Astrocyte of the spinal cord (primary cell): ENCODE measurements around the gene FLT3.
"Not testable (repeated sequence)": the region's sequence is repeated elsewhere in the genome, so short reads cannot be mapped to it uniquely, and the experiment has no call there.

Source experiments
- DNase-seq: peaks from one replicate; pipeline ENCODE4 v3.0.0; 2011; ENCODE audit warnings: low read depth, low spot score
- H3K4me3 ChIP-seq: 2 replicates; pipeline ENCODE4 v1.5.1; 2011; ENCODE audit warnings: low read depth, mild to moderate bottlenecking, low read length, moderate library complexity
- in situ Hi-C: cut with HindIII; loops from 2 replicates; pipeline ENCODE4 v1.10.0; 2017; ENCODE audit warnings: low sequenced_read_pairs
- TF ChIP-seq, protein P1 (sequence below): IDR thresholded peaks from 2 replicates; pipeline ENCODE4 v1.5.1; 2012; ENCODE audit warnings: low read depth, mild to moderate bottlenecking, low read length, inconsistent platforms

FLT3 gene

GRCh38 chr13:28041031-28041461 lies 59.3 kb downstream of the FLT3 start:
- in situ Hi-C loops: no loop called here
- TF ChIP-seq, protein P1, sequence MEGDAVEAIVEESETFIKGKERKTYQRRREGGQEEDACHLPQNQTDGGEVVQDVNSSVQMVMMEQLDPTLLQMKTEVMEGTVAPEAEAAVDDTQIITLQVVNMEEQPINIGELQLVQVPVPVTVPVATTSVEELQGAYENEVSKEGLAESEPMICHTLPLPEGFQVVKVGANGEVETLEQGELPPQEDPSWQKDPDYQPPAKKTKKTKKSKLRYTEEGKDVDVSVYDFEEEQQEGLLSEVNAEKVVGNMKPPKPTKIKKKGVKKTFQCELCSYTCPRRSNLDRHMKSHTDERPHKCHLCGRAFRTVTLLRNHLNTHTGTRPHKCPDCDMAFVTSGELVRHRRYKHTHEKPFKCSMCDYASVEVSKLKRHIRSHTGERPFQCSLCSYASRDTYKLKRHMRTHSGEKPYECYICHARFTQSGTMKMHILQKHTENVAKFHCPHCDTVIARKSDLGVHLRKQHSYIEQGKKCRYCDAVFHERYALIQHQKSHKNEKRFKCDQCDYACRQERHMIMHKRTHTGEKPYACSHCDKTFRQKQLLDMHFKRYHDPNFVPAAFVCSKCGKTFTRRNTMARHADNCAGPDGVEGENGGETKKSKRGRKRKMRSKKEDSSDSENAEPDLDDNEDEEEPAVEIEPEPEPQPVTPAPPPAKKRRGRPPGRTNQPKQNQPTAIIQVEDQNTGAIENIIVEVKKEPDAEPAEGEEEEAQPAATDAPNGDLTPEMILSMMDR: no peak
- H3K4me3 ChIP-seq: no peak overlapping the region
- DNase-seq: no peak

- TF ChIP-seq, protein P1: no peak
- no peak for DNase-seq
- in situ Hi-C loops: no loop called here
- no peak overlapping the region for H3K4me3 ChIP-seq
Observed at GRCh38 chr13:28037399-28037798, 63.0 kb downstream of the FLT3 start.

DNA sequence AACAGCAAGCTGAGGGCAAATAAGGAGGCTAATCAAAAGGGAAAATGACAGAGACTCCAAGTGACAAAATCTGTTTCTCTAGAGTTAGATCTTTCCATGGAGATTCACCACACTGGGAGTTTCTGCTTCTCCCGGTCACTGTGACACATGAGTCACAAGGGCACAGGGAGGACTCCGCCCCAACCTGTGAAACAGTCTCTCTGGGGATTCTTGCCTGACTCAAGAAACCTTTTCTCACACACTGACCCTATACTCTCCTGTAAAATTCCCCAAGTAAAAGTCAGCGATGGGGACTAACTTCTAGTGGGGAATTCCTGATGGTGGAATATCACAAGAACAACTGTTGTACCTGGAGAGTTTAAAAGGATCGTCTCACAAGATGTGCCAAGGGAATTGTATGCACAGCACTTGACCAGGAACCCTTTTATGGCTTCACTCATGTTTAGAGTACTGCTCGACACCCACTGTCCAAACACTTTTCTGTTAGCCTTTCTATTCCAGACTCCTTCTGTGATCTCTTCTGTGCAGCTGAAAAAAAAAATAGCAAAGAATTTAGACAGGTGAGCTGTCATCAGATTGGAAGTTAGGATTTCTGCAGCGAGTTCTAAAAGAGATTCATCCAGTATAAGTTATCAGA lies 65.1 kb downstream of the FLT3 start:
- TF ChIP-seq, protein P1: no peak
- H3K4me3 ChIP-seq: no peak overlapping the region
- DNase-seq: no peak
- in situ Hi-C loops: no loop called here

GRCh38 chr13:28033894-28034655 lies 66.3 kb downstream of the FLT3 start:
- TF ChIP-seq, protein P1: no peak
- DNase-seq: no peak
- H3K4me3 ChIP-seq: no peak overlapping the region
- in situ Hi-C loops: no loop called here

DNA sequence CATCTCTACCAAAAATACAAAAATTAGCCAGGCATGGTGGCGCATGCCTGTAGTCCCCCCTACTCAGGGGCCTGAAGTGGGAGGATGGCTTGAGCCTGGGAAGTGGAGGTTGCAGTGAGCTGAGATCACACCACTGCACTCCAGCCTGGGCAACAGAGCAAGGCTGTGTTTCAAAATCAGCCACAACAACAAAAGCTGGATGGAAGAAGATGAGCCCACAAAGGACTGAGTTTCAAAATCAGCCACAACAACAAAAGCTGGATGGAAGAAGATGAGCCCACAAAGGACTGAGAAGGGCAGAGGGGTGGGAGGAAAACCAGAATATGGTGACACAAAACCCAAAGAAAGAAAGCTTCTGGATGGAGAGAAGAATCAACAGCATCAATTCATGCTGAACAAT lies 67.9 kb downstream of the FLT3 start:
- H3K4me3 ChIP-seq, in situ Hi-C loops, DNase-seq: not testable (repeated sequence)

GRCh38 chr13:28031896-28032288 lies 68.5 kb downstream of the FLT3 start:
- no peak overlapping the region for H3K4me3 ChIP-seq
- TF ChIP-seq, protein P1: no peak
- in situ Hi-C loops: no loop called here
- no peak for DNase-seq

GRCh38 chr13:28031220-28031895 lies 69.0 kb downstream of the FLT3 start:
- in situ Hi-C loops: no loop called here
- no peak overlapping the region for H3K4me3 ChIP-seq
- TF ChIP-seq, protein P1: no peak
- DNase-seq: no peak
